ENCODE data around the gene PRKD2.

Gene PRKD2

DNA sequence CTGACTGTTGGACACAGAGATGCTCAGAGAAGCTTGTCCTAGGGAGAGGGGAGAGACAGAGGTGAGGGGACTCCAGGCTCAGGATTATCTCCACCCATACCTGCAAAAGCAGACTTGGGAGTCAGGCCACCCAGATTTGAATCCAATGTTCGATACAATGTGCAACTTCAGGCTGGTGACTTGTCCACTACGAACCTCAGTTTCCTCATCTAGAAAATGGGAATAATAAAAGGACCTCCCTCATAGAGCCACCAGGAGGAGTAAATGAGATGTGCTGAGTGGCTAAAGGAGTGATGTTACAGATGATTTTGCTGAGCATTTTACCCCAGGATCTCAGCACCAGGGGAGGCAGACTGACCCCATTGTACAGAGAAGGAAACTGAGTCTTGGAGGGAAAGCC is 25.0 kb downstream of the PRKD2 start:
- in situ Hi-C loops (cut with MboI; ENCODE audit: low sequenced_read_pairs, unreplicated experiment): no loop called here
- no peak for DNase-seq (ENCODE audit: low spot score)
- TF ChIP-seq, protein P1, sequence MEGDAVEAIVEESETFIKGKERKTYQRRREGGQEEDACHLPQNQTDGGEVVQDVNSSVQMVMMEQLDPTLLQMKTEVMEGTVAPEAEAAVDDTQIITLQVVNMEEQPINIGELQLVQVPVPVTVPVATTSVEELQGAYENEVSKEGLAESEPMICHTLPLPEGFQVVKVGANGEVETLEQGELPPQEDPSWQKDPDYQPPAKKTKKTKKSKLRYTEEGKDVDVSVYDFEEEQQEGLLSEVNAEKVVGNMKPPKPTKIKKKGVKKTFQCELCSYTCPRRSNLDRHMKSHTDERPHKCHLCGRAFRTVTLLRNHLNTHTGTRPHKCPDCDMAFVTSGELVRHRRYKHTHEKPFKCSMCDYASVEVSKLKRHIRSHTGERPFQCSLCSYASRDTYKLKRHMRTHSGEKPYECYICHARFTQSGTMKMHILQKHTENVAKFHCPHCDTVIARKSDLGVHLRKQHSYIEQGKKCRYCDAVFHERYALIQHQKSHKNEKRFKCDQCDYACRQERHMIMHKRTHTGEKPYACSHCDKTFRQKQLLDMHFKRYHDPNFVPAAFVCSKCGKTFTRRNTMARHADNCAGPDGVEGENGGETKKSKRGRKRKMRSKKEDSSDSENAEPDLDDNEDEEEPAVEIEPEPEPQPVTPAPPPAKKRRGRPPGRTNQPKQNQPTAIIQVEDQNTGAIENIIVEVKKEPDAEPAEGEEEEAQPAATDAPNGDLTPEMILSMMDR (IDR thresholded peaks at IDR 0.05; ENCODE audit: borderline replicate concordance, control extremely low read depth, extremely low read depth, insufficient read depth, missing control alignments): no peak

DNA sequence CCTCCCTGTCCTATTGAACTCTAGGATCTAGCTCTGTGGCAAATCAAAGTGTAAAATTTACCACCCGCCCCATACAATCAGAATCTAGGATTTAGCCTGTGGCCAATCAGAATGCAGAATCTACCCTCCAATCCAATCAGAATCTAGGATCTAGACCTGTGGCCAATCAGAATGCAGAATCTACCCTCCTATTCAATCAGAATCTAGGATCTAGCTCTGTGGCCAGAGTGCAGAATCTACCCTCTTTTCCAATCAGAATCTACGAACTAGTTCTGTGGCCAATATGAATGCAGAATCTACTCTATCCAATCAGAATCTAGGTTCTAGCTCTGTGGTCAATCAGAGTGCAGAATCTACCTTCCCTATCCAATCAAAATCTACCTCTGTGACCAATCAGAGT is 25.8 kb downstream of the PRKD2 start:
- in situ Hi-C loops (cut with MboI; ENCODE audit: low sequenced_read_pairs, unreplicated experiment): no loop called here
- peak; percentile 28 for DNase-seq (ENCODE audit: low spot score)
- TF ChIP-seq, protein P1 (IDR thresholded peaks at IDR 0.05; ENCODE audit: borderline replicate concordance, control extremely low read depth, extremely low read depth, insufficient read depth, missing control alignments): no peak

DNA sequence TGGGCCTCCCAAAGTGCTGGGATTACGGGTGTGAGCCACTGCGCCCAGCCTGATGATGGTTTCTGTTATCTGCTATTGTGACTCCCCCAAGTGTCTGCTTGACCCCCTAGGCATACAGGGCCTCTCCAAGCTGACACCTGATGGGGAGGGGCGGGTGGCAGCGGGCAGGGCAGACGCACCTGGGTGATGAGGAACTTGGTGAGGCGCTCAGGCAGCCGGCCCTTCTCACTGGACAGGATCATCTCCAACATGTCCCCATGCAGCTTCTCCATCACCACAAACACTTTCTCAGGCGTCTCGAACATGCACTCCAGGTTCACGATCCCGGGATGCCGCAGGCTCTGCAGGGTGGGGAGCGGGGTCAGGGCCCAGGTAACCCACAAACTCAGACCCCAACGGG is 27.6 kb downstream of the PRKD2 start:
- TF ChIP-seq, protein P1 (IDR thresholded peaks at IDR 0.05; ENCODE audit: borderline replicate concordance, control extremely low read depth, extremely low read depth, insufficient read depth, missing control alignments): no peak
- in situ Hi-C loops (cut with MboI; ENCODE audit: low sequenced_read_pairs, unreplicated experiment): no loop called here
- DNase-seq (ENCODE audit: low spot score): no peak

DNA sequence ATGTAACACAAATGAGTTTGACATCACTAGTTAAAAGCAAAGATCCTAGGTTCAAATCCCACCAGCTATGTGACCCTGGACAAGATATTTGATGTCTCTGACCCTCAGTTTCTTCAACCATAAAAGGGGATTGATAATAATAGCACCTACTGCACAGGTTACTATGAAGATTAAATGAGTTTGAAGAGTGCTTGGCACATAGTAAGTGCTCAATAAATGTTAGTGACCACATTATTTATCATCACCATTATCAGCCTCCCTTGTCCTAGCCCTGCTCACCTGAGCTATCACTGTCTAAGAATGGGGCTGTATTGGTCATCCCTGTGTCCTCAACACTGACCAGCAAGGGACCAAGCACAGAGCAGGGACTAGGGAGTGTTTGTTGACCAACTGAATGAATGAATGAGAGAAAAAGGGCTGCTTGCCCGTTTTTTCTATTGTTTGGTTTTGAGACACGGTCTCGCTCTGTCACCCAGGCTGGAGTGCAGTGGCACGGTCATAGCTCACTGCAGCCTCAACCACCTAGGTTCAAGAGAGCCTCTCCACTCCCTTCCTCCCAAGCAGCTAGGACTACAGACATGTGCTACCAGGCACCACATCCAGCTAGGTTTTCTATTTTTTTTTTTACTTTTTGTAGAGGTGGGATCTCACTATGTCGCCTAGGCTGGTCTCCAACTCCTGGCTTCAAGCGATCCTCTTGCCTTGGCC is 29.3 kb downstream of the PRKD2 start:
- in situ Hi-C loops (cut with MboI; ENCODE audit: low sequenced_read_pairs, unreplicated experiment): no loop called here
- TF ChIP-seq, protein P1 (IDR thresholded peaks at IDR 0.05; ENCODE audit: borderline replicate concordance, control extremely low read depth, extremely low read depth, insufficient read depth, missing control alignments): no peak
- no peak for DNase-seq (ENCODE audit: low spot score)

DNA sequence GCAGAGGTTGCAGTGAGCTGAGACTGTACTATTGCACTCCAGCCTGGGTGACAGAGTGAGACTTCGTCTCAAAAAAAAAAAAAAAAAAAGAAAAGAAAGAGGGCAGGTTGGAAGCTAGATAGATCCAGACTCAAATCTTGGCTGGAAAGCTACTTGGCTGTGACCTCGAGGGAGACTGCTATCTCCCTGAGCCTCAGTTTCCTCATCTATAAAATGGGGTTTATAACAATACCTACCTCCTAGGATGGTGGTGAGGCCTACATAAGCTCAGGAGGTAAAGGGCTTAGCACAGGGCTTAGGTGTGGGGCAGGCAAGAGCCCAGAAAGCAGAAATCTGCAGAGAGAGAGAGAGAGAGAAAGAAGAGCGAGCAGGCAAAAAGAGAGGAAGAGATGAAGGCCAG is 31.7 kb downstream of the PRKD2 start:
- TF ChIP-seq, protein P1 (IDR thresholded peaks at IDR 0.05; ENCODE audit: borderline replicate concordance, control extremely low read depth, extremely low read depth, insufficient read depth, missing control alignments): no peak
- in situ Hi-C loops (cut with MboI; ENCODE audit: low sequenced_read_pairs, unreplicated experiment): no loop called here
- no peak for DNase-seq (ENCODE audit: low spot score)

DNA sequence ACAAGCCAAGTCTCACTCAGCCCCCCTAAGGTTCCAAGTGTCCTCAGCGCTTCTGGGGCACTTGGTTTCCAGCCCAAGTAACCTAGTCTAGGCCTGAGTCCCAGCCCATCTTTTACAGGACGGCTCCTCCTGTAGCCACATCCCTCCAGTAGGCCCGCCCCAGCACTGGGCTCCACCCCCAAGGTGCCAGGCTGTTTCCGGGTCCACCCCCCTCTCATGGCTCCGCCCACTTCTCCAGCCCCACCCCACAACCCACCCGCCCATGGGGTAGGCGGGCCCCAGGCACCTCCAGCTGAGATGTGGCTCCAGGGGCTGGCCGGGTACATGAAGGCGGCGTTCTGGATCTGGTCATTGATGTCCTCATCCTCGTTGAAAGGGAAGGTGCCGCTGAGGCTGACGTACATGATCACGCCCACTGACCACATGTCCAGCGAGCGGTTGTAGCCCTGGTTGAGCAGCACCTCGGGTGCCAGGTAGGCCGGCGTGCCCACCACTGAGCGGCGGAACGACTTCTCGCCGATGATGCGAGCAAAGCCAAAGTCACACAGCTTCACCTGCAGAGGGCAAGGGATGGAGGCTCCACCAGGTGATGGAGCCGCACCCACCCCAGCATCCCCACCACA is 38.7 kb downstream of the PRKD2 start:
- TF ChIP-seq, protein P1 (IDR thresholded peaks at IDR 0.05; ENCODE audit: borderline replicate concordance, control extremely low read depth, extremely low read depth, insufficient read depth, missing control alignments): no peak
- peak; percentile 79 for DNase-seq (ENCODE audit: low spot score)
- in situ Hi-C loops (cut with MboI; ENCODE audit: low sequenced_read_pairs, unreplicated experiment): no loop called here
